WERI-Rb-1 (cell line): ENCODE data around the gene STPG4.

Source experiments
- DNase-seq: peaks from one replicate; pipeline ENCODE4 v3.0.0-alpha.2; 2020
- H3K27ac ChIP-seq: fragments of 250-450 bp; sonication (Bioruptor Pico); 2 replicates; pipeline ENCODE4 v1.5.1; 2020; ENCODE audit warnings: mild to moderate bottlenecking, moderate library complexity
- H3K27me3 ChIP-seq: fragments of 250-450 bp; sonication (Bioruptor Pico); 2 replicates; pipeline ENCODE4 v1.5.1; 2021; ENCODE audit warnings: mild to moderate bottlenecking, low read depth, moderate library complexity; ENCODE audit not compliant: insufficient read depth, severe bottlenecking
- H3K36me3 ChIP-seq: fragments of 250-450 bp; sonication (Bioruptor Pico); 2 replicates; pipeline ENCODE4 v1.5.1; 2020; ENCODE audit warnings: mild to moderate bottlenecking, moderate library complexity
- H3K4me3 ChIP-seq: 2 replicates; pipeline ENCODE4 v1.5.1; 2011; ENCODE audit warnings: low read depth, mild to moderate bottlenecking, control low read depth, low read length
- H3K9me3 ChIP-seq: fragments of 250-450 bp; sonication (Bioruptor Pico); 2 replicates; pipeline ENCODE4 v1.5.1; 2021; ENCODE audit warnings: mild to moderate bottlenecking, moderate library complexity; ENCODE audit not compliant: severe bottlenecking
- CTCF ChIP-seq: IDR thresholded peaks from 2 replicates; pipeline ENCODE4 v1.5.1; 2011; ENCODE audit warnings: low read depth, mild to moderate bottlenecking, control low read depth, inconsistent platforms, low read length

The STPG4 gene

GRCh38 chr2:47075361-47076125, 79.6 kb downstream of the STPG4 start:
- H3K9me3 ChIP-seq = no peaks in the 10 kb centered on the region
- no peak for DNase-seq
- no peak overlapping the region for H3K27ac ChIP-seq
- no peaks in the 10 kb centered on the region for H3K27me3 ChIP-seq
- no peaks in the 10 kb centered on the region for H3K36me3 ChIP-seq
- H3K4me3 ChIP-seq = no peak overlapping the region
- TF ChIP-seq CTCF = no peak

DNA sequence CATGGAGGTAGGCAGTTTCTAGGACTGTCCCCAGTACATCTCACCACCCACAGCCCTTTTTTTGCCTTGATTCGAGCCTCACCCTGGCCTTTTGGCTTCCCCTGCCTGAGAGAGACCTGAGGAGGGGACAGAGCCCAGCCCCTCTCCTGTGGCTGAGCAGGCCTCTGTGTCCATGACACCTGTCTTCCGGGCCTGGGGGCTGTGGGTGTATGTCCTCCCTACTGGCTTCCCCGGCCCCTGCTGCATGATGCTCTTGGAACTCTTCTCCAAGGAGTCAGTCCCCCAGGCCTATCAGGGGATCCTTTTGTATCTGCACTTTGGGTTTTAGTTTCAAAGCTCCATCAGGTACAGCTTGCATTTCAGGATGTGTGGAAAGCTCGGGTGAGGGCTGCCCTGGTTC, 80.4 kb downstream of the STPG4 start:
- H3K4me3 ChIP-seq = no peak overlapping the region
- no peak for TF ChIP-seq CTCF
- DNase-seq = no peak
- H3K36me3 ChIP-seq = no peaks in the 10 kb centered on the region
- H3K27me3 ChIP-seq = no peaks in the 10 kb centered on the region
- no peaks in the 10 kb centered on the region for H3K9me3 ChIP-seq
- no peak overlapping the region for H3K27ac ChIP-seq

GRCh38 chr2:47073641-47074040, 81.5 kb downstream of the STPG4 start:
- Histone ChIP-seq H3K4me3 (no peak overlapping the region), H3K36me3 (no peaks in the 10 kb centered on the region), H3K27me3 (no peaks in the 10 kb centered on the region), H3K9me3 (no peaks in the 10 kb centered on the region), H3K27ac (no peak overlapping the region)
- DNase-seq = no peak
- no peak for TF ChIP-seq CTCF

DNA sequence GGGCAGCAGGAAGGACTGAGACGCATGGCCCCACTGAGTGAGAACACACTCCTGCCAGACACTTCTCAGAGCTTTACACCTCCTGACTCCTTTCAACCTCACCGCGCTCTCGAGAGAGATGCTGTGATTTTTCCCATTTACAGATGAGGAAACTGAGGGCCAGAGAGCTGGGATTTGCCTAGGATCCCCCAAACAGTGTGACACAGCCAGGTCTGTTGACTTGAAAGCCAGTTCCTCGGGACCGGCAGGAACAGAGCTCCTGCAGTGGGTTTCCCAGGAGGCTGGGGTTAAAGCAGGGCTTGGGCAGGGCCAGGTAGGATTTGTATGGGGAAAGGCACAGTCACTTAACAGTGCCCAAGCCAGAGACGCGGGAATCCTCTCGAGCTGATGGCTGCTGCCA, 81.9 kb downstream of the STPG4 start:
- Histone ChIP-seq H3K36me3 (no peaks in the 10 kb centered on the region), H3K27ac (no peak overlapping the region), H3K4me3 (no peak overlapping the region), H3K9me3 (no peaks in the 10 kb centered on the region), H3K27me3 (no peaks in the 10 kb centered on the region)
- TF ChIP-seq CTCF = no peak
- DNase-seq = no peak

DNA sequence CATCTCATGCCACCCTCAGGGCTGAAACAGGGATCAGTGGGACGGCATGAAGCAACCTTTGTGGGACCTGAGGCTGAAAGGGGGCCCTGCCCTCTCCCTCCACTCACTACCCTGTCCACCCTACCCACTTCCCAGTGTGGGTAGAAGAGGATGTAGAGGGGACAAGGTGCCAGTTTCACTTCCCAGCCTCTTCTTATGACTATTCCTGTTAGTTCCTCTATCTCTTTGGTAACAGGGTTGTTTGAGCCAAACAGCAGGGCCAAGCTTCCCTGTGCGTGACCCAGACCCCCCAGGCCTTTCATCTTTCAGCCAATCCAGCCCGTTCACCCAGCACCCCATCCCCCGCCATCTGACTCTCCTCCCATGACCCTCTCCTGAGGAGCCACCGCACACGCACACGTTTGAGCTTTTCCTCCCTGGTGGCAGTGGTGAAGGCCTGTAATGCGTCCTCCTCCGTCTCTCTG, 82.3 kb downstream of the STPG4 start:
- Histone ChIP-seq H3K27ac (peak overlapping the region; percentile 36; the same call in 1 of the 2 replicates), H3K36me3 (no peaks in the 10 kb centered on the region), H3K27me3 (no peaks in the 10 kb centered on the region), H3K4me3 (no peak overlapping the region), H3K9me3 (no peaks in the 10 kb centered on the region)
- TF ChIP-seq CTCF = no peak
- no peak for DNase-seq
